ENCODE results near the gene RAB13.

The RAB13 gene

GRCh38 chr1:153991806-153992205, 5.7 kb upstream of the RAB13 start:
- H3K9me3 ChIP-seq (ENCODE audit: insufficient read depth, low read length): no peaks in the 10 kb centered on the region
- peaks cover 23% of the 10 kb centered on the region for H3K79me2 ChIP-seq (ENCODE audit: insufficient read depth, low read length)
- TF ChIP-seq CTCF (IDR thresholded peaks at IDR 0.05; ENCODE audit: insufficient read depth, low read length, poor library complexity, severe bottlenecking): no peak
- TF ChIP-seq EZH2phosphoT487 (conservative IDR thresholded peaks at IDR 0.05; ENCODE audit: low read length): no peak
- H3K27me3 ChIP-seq (ENCODE audit: low read length): no peaks in the 10 kb centered on the region
- H2AFZ ChIP-seq (ENCODE audit: low read depth, low read length, severe bottlenecking): no peak overlapping the region
- peaks cover 8% of the 10 kb centered on the region for H4K20me1 ChIP-seq (ENCODE audit: low read depth, low read length)
- H3K4me3 ChIP-seq (ENCODE audit: insufficient read depth, low read length, poor library complexity, severe bottlenecking): peak overlapping the region; percentile 86
- H3K9ac ChIP-seq (ENCODE audit: low read length): peak overlapping the region; percentile 90
- H3K36me3 ChIP-seq (ENCODE audit: low read length): peaks cover 30% of the 10 kb centered on the region
- peaks cover 49% of the 10 kb centered on the region for H3F3A ChIP-seq (ENCODE audit: insufficient read depth)
- peak overlapping the region; percentile 88 for H3K4me2 ChIP-seq (ENCODE audit: low read depth, low read length, poor library complexity, severe bottlenecking)
- H3K27ac ChIP-seq (ENCODE audit: low read depth, low read length): peak overlapping the region; percentile 79
- H3K9me2 ChIP-seq (replicated peaks; ENCODE audit: insufficient read depth, low read length): no peaks in the 10 kb centered on the region

DNA sequence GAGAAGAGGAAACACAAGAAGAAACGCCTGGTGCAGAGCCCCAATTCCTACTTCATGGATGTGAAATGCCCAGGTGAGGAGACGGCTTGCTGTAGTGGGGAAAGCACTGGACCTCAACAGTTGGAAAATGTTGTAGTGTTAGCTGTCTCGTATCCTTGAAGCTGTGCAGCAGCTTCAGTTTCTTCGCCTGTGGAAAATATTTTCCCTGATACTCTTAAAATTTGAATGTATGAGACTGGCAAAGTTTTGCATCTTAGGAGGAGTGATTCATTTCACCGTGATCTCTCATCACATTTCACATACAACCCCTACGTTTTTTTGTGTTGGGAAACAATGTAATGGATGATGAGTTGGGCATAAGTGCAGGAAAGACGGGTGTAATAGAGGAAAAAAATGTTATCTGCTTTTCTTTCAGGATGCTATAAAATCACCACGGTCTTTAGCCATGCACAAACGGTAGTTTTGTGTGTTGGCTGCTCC, 5.1 kb upstream of the RAB13 start:
- H4K20me1 ChIP-seq (ENCODE audit: low read depth, low read length): peaks cover 8% of the 10 kb centered on the region
- H3K36me3 ChIP-seq (ENCODE audit: low read length): peaks cover 30% of the 10 kb centered on the region
- TF ChIP-seq CTCF (IDR thresholded peaks at IDR 0.05; ENCODE audit: insufficient read depth, low read length, poor library complexity, severe bottlenecking) (no peak), EZH2phosphoT487 (conservative IDR thresholded peaks at IDR 0.05; ENCODE audit: low read length) (no peak)
- peaks cover 49% of the 10 kb centered on the region for H3F3A ChIP-seq (ENCODE audit: insufficient read depth)
- no peak overlapping the region for H2AFZ ChIP-seq (ENCODE audit: low read depth, low read length, severe bottlenecking)
- H3K4me3 ChIP-seq (ENCODE audit: insufficient read depth, low read length, poor library complexity, severe bottlenecking): peak overlapping the region; percentile 86
- H3K79me2 ChIP-seq (ENCODE audit: insufficient read depth, low read length): peaks cover 23% of the 10 kb centered on the region
- H3K9me3 ChIP-seq (ENCODE audit: insufficient read depth, low read length): no peaks in the 10 kb centered on the region
- peak overlapping the region; percentile 79 for H3K27ac ChIP-seq (ENCODE audit: low read depth, low read length)
- H3K9me2 ChIP-seq (replicated peaks; ENCODE audit: insufficient read depth, low read length): no peaks in the 10 kb centered on the region
- peak overlapping the region; percentile 90 for H3K9ac ChIP-seq (ENCODE audit: low read length)
- peak overlapping the region; percentile 88 for H3K4me2 ChIP-seq (ENCODE audit: low read depth, low read length, poor library complexity, severe bottlenecking)
- no peaks in the 10 kb centered on the region for H3K27me3 ChIP-seq (ENCODE audit: low read length)

DNA sequence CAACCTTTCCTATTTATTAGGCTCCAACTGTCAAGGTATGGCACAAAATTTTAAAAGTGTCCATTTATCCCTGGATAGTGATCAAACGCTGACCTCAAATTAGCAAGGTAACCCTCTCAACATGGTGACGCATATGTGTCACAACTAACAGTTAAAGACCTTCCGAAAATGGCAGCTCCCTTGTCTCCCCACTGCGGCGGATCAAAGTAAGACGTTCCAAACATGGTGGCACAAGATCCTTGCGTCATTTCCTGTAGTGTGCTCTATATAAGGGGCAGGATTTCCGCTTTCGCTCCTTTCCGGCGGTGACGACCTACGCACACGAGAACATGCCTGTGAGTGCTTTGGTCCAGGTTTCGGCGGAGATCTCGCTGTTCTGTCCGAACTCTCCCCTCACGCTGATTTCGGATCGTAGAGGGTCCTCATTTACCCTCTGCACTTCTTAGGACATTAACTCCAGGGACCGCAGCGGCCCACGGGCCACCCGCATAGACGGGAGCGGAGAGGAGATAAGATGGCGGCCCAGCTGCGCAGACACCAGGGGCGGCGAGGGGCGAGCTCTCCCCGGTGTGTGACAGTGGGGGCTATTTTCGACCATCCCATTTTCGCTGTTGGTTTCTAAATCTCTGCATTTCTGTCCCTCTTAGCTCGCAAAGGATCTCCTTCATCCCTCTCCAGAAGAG, 4.5 kb upstream of the RAB13 start, which contains the start of gene RPS27:
RPS27 (plus strand) TSS at position 295 of the 683 bp plus-strand sequence; CDS start at position 330, 35 bp downstream.
- TF ChIP-seq EZH2phosphoT487 (conservative IDR thresholded peaks at IDR 0.05; ENCODE audit: low read length) (no peak), CTCF (IDR thresholded peaks at IDR 0.05; ENCODE audit: insufficient read depth, low read length, poor library complexity, severe bottlenecking) (no peak)
- Histone ChIP-seq H3K9me3 (ENCODE audit: insufficient read depth, low read length) (no peaks in the 10 kb centered on the region), H2AFZ (ENCODE audit: low read depth, low read length, severe bottlenecking) (peak within 1 kb of the TSS; percentile 66), H3K4me3 (ENCODE audit: insufficient read depth, low read length, poor library complexity, severe bottlenecking) (peak within 1 kb of the TSS; percentile 86), H3K27me3 (ENCODE audit: low read length) (no peaks in the 10 kb centered on the region), H3K27ac (ENCODE audit: low read depth, low read length) (peak within 1 kb of the TSS; percentile 79), H3K4me2 (ENCODE audit: low read depth, low read length, poor library complexity, severe bottlenecking) (peak within 1 kb of the TSS; percentile 88), H3K9ac (ENCODE audit: low read length) (peak within 1 kb of the TSS; percentile 90), H3K79me2 (ENCODE audit: insufficient read depth, low read length) (peaks cover 23% of the 10 kb centered on the region), H3K9me2 (replicated peaks; ENCODE audit: insufficient read depth, low read length) (no peaks in the 10 kb centered on the region), H4K20me1 (ENCODE audit: low read depth, low read length) (peaks cover 8% of the 10 kb centered on the region), H3F3A (ENCODE audit: insufficient read depth) (peaks cover 47% of the 10 kb centered on the region), H3K36me3 (ENCODE audit: low read length) (peaks cover 29% of the 10 kb centered on the region)
